Measurements from ENCODE around the gene GIGYF1.

DNA sequence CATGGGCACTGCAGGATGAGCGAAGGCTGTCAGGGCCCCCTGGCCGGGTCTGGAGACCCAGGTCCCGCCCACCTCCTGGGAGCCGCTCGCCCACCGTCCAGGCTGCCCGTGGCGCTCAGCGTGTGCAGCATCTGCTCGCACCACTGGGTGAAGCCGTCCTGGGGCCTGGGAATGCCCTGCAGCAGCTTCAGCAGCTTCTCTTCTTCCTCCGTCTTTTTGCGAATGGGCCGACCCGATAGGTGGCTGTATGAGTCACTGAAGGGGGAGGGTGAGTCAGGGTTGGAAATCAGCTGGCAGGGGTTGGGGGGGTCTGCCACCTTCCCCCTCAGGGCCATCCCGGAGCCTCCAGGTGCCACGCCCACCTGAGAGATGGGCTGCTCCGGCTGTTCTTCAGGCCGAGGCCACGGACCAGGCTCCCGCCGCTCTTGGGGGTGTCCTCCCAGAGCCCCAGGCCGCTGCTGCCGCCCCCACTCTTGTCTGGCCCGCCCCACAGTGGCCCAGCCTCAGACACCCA lies 11.8 kb downstream of the GIGYF1 start:
- TF ChIP-seq, protein P1, sequence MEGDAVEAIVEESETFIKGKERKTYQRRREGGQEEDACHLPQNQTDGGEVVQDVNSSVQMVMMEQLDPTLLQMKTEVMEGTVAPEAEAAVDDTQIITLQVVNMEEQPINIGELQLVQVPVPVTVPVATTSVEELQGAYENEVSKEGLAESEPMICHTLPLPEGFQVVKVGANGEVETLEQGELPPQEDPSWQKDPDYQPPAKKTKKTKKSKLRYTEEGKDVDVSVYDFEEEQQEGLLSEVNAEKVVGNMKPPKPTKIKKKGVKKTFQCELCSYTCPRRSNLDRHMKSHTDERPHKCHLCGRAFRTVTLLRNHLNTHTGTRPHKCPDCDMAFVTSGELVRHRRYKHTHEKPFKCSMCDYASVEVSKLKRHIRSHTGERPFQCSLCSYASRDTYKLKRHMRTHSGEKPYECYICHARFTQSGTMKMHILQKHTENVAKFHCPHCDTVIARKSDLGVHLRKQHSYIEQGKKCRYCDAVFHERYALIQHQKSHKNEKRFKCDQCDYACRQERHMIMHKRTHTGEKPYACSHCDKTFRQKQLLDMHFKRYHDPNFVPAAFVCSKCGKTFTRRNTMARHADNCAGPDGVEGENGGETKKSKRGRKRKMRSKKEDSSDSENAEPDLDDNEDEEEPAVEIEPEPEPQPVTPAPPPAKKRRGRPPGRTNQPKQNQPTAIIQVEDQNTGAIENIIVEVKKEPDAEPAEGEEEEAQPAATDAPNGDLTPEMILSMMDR (conservative IDR thresholded peaks at IDR 0.05) = no peak
- no peak for TF ChIP-seq ZFX (IDR thresholded peaks at IDR 0.05)

Data from C4-2B (cell line).